Peyer's patch (tissue), 4 donors: Measurements from ENCODE around the gene FOXK1. TPM values are rescaled to one million over a fixed set of nuclear protein-coding genes. Genes with fewer than 3 reads are reported as not detected.

ENCODE experiments used
- DNase-seq, 3 donors: peaks; one replicate each; pipeline ENCODE4 v3.0.0-alpha.2; 2017 to 2019
- H3K27ac ChIP-seq, 4 donors: fragments of 200-600 bp; sonication (generic); one replicate each; pipeline ENCODE4 v1.5.1; 2016 to 2019
- H3K27me3 ChIP-seq, 2 donors: fragments of 200-600 bp; sonication (generic); one replicate each; pipeline ENCODE4 v1.5.1; 2019
- H3K36me3 ChIP-seq, 3 donors: fragments of 200-600 bp; sonication (generic); one replicate each; pipeline ENCODE4 v1.5.1; 2016 to 2019
- H3K4me1 ChIP-seq, 4 donors: fragments of 200-600 bp; sonication (generic); one replicate each; pipeline ENCODE4 v1.5.1; 2016 to 2019
- H3K4me3 ChIP-seq, 4 donors: fragments of 200-600 bp; sonication (generic); 1 replicate in 3 of 4; 2 replicates in 1 of 4; pipeline ENCODE4 v1.5.1; 2016 to 2019; ENCODE audit warnings: mild to moderate bottlenecking in 1 of 4
- H3K9me3 ChIP-seq, 4 donors: fragments of 200-600 bp; sonication (generic); one replicate each; pipeline ENCODE4 v1.5.1; 2016 to 2019; ENCODE audit warnings: mild to moderate bottlenecking in 1 of 4
- POLR2A ChIP-seq, 2 donors: fragments of 450-650 bp; IDR thresholded peaks; one replicate each; pipeline ENCODE4 v1.5.1; 2017; ENCODE audit warnings: antibody characterized with exemption in 2 of 2, mild to moderate bottlenecking in 2 of 2, moderate library complexity in 2 of 2
- total RNA-seq, 4 donors: library from RNA; depleted of rRNA; stranded (reverse); fragments of >200 nt; gene quantifications; one replicate each; pipeline ENCODE4 v1.1.0, GENCODE V29; 2016
- TF ChIP-seq, protein P1 (sequence below), 6 experiments: fragments of 450-650 bp in 4 of 6; fragments of 200-600 bp in 2 of 6; sonication (generic) in 1 of 6; IDR thresholded peaks; one replicate each; pipeline ENCODE4 v1.5.1; 2017 to 2019; ENCODE audit warnings: antibody characterized with exemption in 6 of 6, mild to moderate bottlenecking in 3 of 6, moderate library complexity in 1 of 6

The FOXK1 gene
- total RNA-seq, 4 donors from 2014 or later: 14.9 to 47.0 (median 36.1) TPM

DNA sequence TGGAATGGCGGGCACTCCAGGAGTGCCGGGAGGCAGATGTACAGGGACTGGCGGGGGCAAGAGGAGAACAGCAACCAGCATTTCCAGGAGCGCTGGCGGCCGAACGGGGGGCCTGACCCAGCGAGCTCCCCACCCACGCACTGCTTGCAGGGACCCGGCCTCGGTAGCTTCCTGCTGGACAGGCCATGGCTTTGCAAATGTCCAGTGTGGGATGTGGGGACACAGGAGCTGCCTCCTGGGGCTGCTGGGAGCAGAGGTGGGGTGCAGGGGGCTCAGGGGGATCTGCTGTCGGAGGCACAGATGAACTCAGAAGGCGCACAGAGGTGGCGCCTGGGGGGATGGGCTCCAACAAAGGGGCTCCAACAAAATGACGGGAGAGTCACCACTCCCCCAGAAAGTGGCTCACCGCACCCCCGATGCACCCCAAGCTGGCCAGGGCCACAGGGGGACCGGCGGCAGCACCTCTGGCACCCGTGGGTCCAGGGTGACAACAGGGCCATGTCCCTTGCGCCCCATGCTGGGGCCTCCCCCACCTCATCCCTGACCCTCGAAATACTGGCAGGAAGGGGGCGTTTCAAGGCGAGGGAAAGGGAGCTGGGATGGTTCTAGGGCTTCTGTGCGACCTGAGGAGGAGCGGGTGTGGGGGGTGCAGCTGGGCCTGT, 134.5 kb downstream of the FOXK1 start:
- Histone ChIP-seq H3K27me3 (no peaks in the 10 kb centered on the region), H3K27ac (no peak overlapping the region), H3K4me1 (no peaks in the 10 kb centered on the region), H3K36me3 (no peaks in the 10 kb centered on the region), H3K9me3 (no peaks in the 10 kb centered on the region), H3K4me3 (no peak overlapping the region)
- TF ChIP-seq POLR2A (IDR thresholded peaks at IDR 0.05): no peak
- TF ChIP-seq, protein P1, sequence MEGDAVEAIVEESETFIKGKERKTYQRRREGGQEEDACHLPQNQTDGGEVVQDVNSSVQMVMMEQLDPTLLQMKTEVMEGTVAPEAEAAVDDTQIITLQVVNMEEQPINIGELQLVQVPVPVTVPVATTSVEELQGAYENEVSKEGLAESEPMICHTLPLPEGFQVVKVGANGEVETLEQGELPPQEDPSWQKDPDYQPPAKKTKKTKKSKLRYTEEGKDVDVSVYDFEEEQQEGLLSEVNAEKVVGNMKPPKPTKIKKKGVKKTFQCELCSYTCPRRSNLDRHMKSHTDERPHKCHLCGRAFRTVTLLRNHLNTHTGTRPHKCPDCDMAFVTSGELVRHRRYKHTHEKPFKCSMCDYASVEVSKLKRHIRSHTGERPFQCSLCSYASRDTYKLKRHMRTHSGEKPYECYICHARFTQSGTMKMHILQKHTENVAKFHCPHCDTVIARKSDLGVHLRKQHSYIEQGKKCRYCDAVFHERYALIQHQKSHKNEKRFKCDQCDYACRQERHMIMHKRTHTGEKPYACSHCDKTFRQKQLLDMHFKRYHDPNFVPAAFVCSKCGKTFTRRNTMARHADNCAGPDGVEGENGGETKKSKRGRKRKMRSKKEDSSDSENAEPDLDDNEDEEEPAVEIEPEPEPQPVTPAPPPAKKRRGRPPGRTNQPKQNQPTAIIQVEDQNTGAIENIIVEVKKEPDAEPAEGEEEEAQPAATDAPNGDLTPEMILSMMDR (IDR thresholded peaks at IDR 0.05): no peak
- no peak for DNase-seq

DNA sequence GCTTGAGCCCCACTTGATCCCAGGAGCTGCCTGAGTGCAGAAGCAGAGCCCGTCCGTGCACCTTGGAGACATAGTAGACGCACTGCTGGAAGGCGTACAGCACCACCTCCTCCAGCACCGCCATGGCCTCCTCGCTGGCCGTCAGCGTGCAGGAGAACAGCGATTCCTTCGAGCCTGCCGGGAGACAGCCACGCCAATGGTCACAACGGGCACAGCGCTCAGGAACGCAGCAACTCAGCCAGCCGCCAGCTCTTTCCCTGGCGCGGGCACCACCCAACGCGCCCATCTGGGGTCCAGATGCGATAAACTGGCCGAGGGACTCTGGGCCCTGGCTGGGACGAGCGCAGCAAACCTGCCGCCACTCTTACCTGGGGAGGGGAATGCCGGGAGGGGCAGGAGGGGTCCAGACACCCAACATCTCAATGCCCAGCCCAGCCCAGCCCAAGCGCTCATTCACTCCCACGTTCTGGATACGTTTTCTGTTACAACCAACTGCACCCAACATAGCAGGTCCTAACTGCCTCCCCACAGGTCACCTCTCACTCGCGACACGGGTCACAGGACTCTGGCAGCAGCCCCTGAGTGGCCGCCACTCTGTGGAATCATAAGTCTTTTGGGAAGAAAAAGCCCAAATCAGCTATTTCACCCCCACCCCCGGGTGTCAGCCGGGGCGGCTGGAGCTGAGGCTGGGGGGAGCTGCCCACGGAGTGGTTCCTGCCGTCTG, 135.2 kb downstream of the FOXK1 start:
- Histone ChIP-seq H3K4me3 (no peak overlapping the region), H3K36me3 (no peaks in the 10 kb centered on the region), H3K27ac (no peak overlapping the region), H3K9me3 (no peaks in the 10 kb centered on the region), H3K4me1 (no peaks in the 10 kb centered on the region), H3K27me3 (no peaks in the 10 kb centered on the region)
- DNase-seq: no peak
- no peak for TF ChIP-seq POLR2A (IDR thresholded peaks at IDR 0.05)
- TF ChIP-seq, protein P1 (IDR thresholded peaks at IDR 0.05): no peak

- TF ChIP-seq, protein P1 (IDR thresholded peaks at IDR 0.05): no peak
- no peaks in the 10 kb centered on the region for H3K27me3 ChIP-seq
- no peaks in the 10 kb centered on the region for H3K4me1 ChIP-seq
- DNase-seq: no peak
- no peaks in the 10 kb centered on the region for H3K9me3 ChIP-seq
- H3K4me3 ChIP-seq: no peak overlapping the region
- no peaks in the 10 kb centered on the region for H3K36me3 ChIP-seq
- no peak overlapping the region for H3K27ac ChIP-seq
These were observed 136.1 kb downstream of the FOXK1 start for GRCh38 chr7:4818000-4818794.

- Histone ChIP-seq H3K27me3 (no peaks in the 10 kb centered on the region), H3K4me1 (no peaks in the 10 kb centered on the region), H3K9me3 (no peaks in the 10 kb centered on the region), H3K36me3 (no peaks in the 10 kb centered on the region), H3K27ac (no peak overlapping the region), H3K4me3 (no peak overlapping the region)
- no peak for TF ChIP-seq POLR2A (IDR thresholded peaks at IDR 0.05)
- TF ChIP-seq, protein P1 (IDR thresholded peaks at IDR 0.05): no peak
- no peak for DNase-seq
These were observed 137.7 kb downstream of the FOXK1 start for GRCh38 chr7:4819560-4820404.

GRCh38 chr7:4820405-4820966, 138.4 kb downstream of the FOXK1 start:
- Histone ChIP-seq H3K9me3 (no peaks in the 10 kb centered on the region), H3K27ac (no peak overlapping the region), H3K36me3 (no peaks in the 10 kb centered on the region), H3K4me1 (no peaks in the 10 kb centered on the region), H3K4me3 (no peak overlapping the region), H3K27me3 (no peaks in the 10 kb centered on the region)
- TF ChIP-seq, protein P1 (IDR thresholded peaks at IDR 0.05): no peak
- TF ChIP-seq POLR2A (IDR thresholded peaks at IDR 0.05): no peak
- DNase-seq: peak in 1 of 3 donors; percentile 44
